ENCODE data around the gene FAM110A. TPM values are rescaled to one million over a fixed set of nuclear protein-coding genes. Genes with fewer than 3 reads are reported as not detected.
"Not testable (repeated sequence)": the region's sequence is repeated elsewhere in the genome, so short reads cannot be mapped to it uniquely, and the experiment has no call there.

FAM110A gene
- total RNA-seq, 1 donor from 2014 or later = 152 TPM

DNA sequence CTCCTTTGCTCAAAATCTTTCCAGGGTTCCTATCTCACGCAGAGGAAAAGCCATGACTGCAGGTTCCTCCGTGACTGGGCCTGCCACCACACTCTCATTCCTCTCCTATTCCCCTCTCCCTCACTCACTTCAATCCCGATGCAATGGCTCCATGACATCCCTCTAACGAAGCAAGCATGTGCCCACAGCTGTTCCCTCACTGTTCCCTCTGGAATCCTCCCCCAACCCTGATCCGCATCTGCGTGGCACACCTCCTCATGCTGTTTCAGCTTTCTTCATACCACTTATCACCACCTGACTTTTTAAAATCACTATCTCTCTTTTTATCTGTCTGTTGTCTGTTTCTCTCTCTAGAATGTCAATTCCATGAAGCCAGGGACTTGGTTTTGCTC lies 57.1 kb downstream of the FAM110A start:
- peak overlapping the region; percentile 82 for H3K27ac Mint-ChIP-seq (ENCODE audit: unreplicated experiment)
- H3K9me3 Mint-ChIP-seq (ENCODE audit: unreplicated experiment) = peaks cover 11% of the 10 kb centered on the region
- TF ChIP-seq, protein P1, sequence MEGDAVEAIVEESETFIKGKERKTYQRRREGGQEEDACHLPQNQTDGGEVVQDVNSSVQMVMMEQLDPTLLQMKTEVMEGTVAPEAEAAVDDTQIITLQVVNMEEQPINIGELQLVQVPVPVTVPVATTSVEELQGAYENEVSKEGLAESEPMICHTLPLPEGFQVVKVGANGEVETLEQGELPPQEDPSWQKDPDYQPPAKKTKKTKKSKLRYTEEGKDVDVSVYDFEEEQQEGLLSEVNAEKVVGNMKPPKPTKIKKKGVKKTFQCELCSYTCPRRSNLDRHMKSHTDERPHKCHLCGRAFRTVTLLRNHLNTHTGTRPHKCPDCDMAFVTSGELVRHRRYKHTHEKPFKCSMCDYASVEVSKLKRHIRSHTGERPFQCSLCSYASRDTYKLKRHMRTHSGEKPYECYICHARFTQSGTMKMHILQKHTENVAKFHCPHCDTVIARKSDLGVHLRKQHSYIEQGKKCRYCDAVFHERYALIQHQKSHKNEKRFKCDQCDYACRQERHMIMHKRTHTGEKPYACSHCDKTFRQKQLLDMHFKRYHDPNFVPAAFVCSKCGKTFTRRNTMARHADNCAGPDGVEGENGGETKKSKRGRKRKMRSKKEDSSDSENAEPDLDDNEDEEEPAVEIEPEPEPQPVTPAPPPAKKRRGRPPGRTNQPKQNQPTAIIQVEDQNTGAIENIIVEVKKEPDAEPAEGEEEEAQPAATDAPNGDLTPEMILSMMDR (IDR thresholded peaks at IDR 0.05; ENCODE audit: partially characterized antibody, unreplicated experiment) = no peak
- H3K4me3 Mint-ChIP-seq (ENCODE audit: unreplicated experiment) = peak overlapping the region; percentile 9
- no peaks in the 10 kb centered on the region for H3K36me3 Mint-ChIP-seq (ENCODE audit: unreplicated experiment)
- peaks cover 21% of the 10 kb centered on the region for H3K4me1 Mint-ChIP-seq (ENCODE audit: low read depth, unreplicated experiment)
- DNase-seq = no peak
- H3K27me3 Mint-ChIP-seq (ENCODE audit: unreplicated experiment) = peaks cover 3% of the 10 kb centered on the region

DNA sequence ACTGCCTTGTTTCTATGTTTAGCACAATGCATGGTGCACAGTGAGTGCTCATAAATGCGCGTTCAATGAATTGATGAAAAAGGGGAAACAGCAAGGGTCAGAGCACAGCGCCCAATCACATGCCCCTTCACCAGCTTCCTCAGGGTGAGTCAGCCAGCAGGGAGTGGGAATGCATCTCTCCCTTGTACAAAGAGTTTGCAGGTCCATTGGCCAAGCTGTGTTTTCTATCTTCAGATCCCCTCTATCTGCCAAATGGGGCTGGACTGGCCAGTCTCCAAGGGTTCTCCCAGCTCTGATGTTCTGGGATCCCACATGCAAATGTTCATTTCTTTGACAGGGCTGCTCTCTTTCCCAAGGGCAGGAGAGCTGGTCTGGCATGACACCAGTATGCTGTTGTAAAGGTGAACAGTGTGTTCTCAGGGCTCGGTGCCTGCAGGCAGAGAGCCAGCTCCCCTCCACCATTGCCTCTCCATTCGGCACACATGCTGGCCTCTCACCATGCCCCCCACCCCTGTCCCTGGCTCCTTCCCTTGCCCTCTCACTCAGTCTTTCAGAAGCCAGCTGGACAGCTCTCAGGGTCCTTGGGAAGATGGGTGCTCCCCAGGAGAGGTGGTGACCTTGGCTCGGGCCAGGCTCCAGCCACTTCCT lies 57.7 kb downstream of the FAM110A start:
- DNase-seq = no peak
- TF ChIP-seq, protein P1 (IDR thresholded peaks at IDR 0.05; ENCODE audit: partially characterized antibody, unreplicated experiment) = no peak
- H3K36me3 Mint-ChIP-seq (ENCODE audit: unreplicated experiment) = peaks cover 3% of the 10 kb centered on the region
- peaks cover 12% of the 10 kb centered on the region for H3K9me3 Mint-ChIP-seq (ENCODE audit: unreplicated experiment)
- H3K27ac Mint-ChIP-seq (ENCODE audit: unreplicated experiment) = peak overlapping the region; percentile 82
- H3K27me3 Mint-ChIP-seq (ENCODE audit: unreplicated experiment) = peaks cover 4% of the 10 kb centered on the region
- peaks cover 20% of the 10 kb centered on the region for H3K4me1 Mint-ChIP-seq (ENCODE audit: low read depth, unreplicated experiment)
- H3K4me3 Mint-ChIP-seq (ENCODE audit: unreplicated experiment) = peak overlapping the region; percentile 9

DNA sequence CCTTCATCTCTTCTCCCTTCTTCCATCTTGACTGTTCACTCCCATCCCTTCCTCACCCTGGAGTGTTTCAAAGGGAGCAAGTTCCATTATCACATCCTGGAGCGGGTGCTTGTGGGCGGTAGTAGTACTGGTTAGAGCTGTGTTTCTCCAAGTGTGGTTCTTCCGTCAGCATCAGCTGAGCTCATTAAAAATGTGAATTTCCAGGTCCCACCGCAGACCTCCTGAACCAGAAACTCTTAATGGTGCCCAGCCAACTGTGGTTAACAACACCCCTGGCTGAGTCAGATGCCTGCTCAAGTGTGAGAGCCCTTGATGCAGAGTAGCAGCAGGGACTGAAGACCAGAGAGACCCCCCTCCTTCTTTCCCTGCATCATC lies 58.2 kb downstream of the FAM110A start:
- Mint-ChIP-seq H3K9me3 (ENCODE audit: unreplicated experiment) (peaks cover 14% of the 10 kb centered on the region), H3K4me3 (ENCODE audit: unreplicated experiment) (no peak overlapping the region), H3K27me3 (ENCODE audit: unreplicated experiment) (peaks cover 5% of the 10 kb centered on the region), H3K4me1 (ENCODE audit: low read depth, unreplicated experiment) (peaks cover 20% of the 10 kb centered on the region), H3K27ac (ENCODE audit: unreplicated experiment) (peak overlapping the region; percentile 43), H3K36me3 (ENCODE audit: unreplicated experiment) (peaks cover 5% of the 10 kb centered on the region)
- TF ChIP-seq, protein P1 (IDR thresholded peaks at IDR 0.05; ENCODE audit: partially characterized antibody, unreplicated experiment) = no peak
- no peak for DNase-seq

DNA sequence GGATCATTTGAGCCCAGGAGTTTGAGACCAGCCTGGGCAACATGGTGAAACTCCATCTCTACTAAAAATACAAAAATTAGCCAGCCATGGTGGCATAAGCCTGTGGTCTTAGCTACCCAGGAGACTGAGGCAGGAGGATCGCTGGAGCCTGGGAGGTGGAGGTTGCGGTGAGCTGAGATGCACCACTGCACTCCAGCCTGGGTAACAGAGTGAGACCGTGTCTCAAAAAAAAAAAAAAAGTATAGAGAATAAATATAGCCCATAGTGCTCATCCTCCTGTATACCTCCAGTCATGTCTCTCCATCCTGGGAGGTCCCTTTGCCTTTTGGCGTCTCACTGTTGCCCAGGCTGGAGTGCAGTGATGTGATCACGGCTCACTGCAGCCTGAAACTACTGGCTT lies 58.9 kb downstream of the FAM110A start:
- peaks cover 18% of the 10 kb centered on the region for H3K9me3 Mint-ChIP-seq (ENCODE audit: unreplicated experiment)
- not testable (repeated sequence) for H3K27me3 Mint-ChIP-seq (ENCODE audit: unreplicated experiment); H3K4me3 Mint-ChIP-seq (ENCODE audit: unreplicated experiment); H3K27ac Mint-ChIP-seq (ENCODE audit: unreplicated experiment); DNase-seq
- peaks cover 12% of the 10 kb centered on the region for H3K36me3 Mint-ChIP-seq (ENCODE audit: unreplicated experiment)
- peaks cover 20% of the 10 kb centered on the region for H3K4me1 Mint-ChIP-seq (ENCODE audit: low read depth, unreplicated experiment)

Other genes starting within 250 kb of the FAM110A start
- gene TCF15, start 223.4 kb upstream of the FAM110A start, total RNA-seq (ENCODE audit: unreplicated experiment) = 19.7 TPM
- gene SRXN1, start 180.5 kb upstream of the FAM110A start, total RNA-seq (ENCODE audit: unreplicated experiment) = 6.3 TPM
- 28.0 TPM for gene SCRT2, start 157.9 kb upstream of the FAM110A start, total RNA-seq (ENCODE audit: unreplicated experiment)
- not detected for gene SLC52A3, start 65.2 kb upstream of the FAM110A start, total RNA-seq (ENCODE audit: unreplicated experiment)
- 0.22 TPM for gene ANGPT4, start 82.6 kb downstream of the FAM110A start, total RNA-seq (ENCODE audit: unreplicated experiment)
- 0.86 TPM for gene RSPO4, start 168.6 kb downstream of the FAM110A start, total RNA-seq (ENCODE audit: unreplicated experiment)

All from glutamatergic neuron (in vitro differentiated cells).